HEK293T (cell line): Measurements from ENCODE around the gene DHDH.
A peak's percentile ranks its signal among the peaks of the same experiment; 100 is the strongest.

Experiments
- CTCF ChIA-PET: fragments of 350-600 bp; formaldehyde crosslinking; extraction: SDS; loops from one replicate; lab custom pipeline; 2021; ENCODE audit warnings: antibody characterized with exemption, inconsistent platforms; lab: Yijun Ruan, JAX
- POLR2A ChIA-PET: fragments of 350-600 bp; formaldehyde crosslinking; extraction: SDS; loops from one replicate; lab custom pipeline; 2020; ENCODE audit warnings: antibody characterized with exemption, inconsistent platforms; lab: Yijun Ruan, JAX
- DNase-seq: peaks from one replicate; pipeline ENCODE4 v3.0.0; 2012; ENCODE audit warnings: mixed read lengths; ENCODE audit errors: extremely low spot score
- ARNT ChIP-seq: fragments of 450-650 bp; IDR thresholded peaks from 2 replicates; pipeline ENCODE4 v1.6.1; 2017; ENCODE audit warnings: mild to moderate bottlenecking
- BHLHE40 ChIP-seq: fragments of 450-650 bp; IDR thresholded peaks from 2 replicates; pipeline ENCODE4 v1.6.1; 2016; ENCODE audit warnings: mild to moderate bottlenecking, moderate library complexity, borderline replicate concordance
- CTBP1 ChIP-seq: fragments of 450-650 bp; IDR thresholded peaks from 2 replicates; pipeline ENCODE4 v1.6.1; 2016; ENCODE audit warnings: borderline replicate concordance
- ELF4 ChIP-seq: fragments of 450-650 bp; IDR thresholded peaks from 2 replicates; pipeline ENCODE4 v1.6.1; 2017; ENCODE audit warnings: antibody characterized with exemption
- FOXA1 ChIP-seq: fragments of 450-650 bp; IDR thresholded peaks from 2 replicates; pipeline ENCODE4 v1.6.1; 2016; ENCODE audit warnings: mild to moderate bottlenecking
- FOXK2 ChIP-seq: fragments of 450-650 bp; IDR thresholded peaks from 2 replicates; pipeline ENCODE4 v1.6.1; 2016; ENCODE audit warnings: mild to moderate bottlenecking
- FOXM1 ChIP-seq: fragments of 450-650 bp; IDR thresholded peaks from 2 replicates; pipeline ENCODE4 v1.6.1; 2017; ENCODE audit warnings: mild to moderate bottlenecking, borderline replicate concordance
- HDGF ChIP-seq: fragments of 450-650 bp; IDR thresholded peaks from 2 replicates; pipeline ENCODE4 v1.6.1; 2017; ENCODE audit warnings: antibody characterized with exemption, borderline replicate concordance
- L3MBTL2 ChIP-seq: fragments of 450-650 bp; conservative IDR thresholded peaks from 2 replicates; pipeline ENCODE4 v1.6.1; 2016; ENCODE audit warnings: mild to moderate bottlenecking
- LEF1 ChIP-seq: fragments of 450-650 bp; IDR thresholded peaks from 2 replicates; pipeline ENCODE4 v1.6.1; 2017; ENCODE audit warnings: mild to moderate bottlenecking, borderline replicate concordance
- NFRKB ChIP-seq: fragments of 450-650 bp; IDR thresholded peaks from 2 replicates; pipeline ENCODE4 v1.6.1; 2016; ENCODE audit warnings: mild to moderate bottlenecking, moderate library complexity
- PKNOX1 ChIP-seq: fragments of 450-650 bp; IDR thresholded peaks from 2 replicates; pipeline ENCODE4 v1.6.1; 2016
- SP1 ChIP-seq: fragments of 450-650 bp; IDR thresholded peaks from 2 replicates; pipeline ENCODE4 v1.6.1; 2017
- SUZ12 ChIP-seq: fragments of 450-650 bp; IDR thresholded peaks from 2 replicates; pipeline ENCODE4 v1.6.1; 2016; ENCODE audit warnings: mild to moderate bottlenecking
- TARDBP ChIP-seq: fragments of 450-650 bp; IDR thresholded peaks from 2 replicates; pipeline ENCODE4 v1.6.1; 2016
- ZNF384 ChIP-seq: fragments of 450-650 bp; IDR thresholded peaks from 2 replicates; pipeline ENCODE4 v1.6.1; 2016

The DHDH gene

DNA sequence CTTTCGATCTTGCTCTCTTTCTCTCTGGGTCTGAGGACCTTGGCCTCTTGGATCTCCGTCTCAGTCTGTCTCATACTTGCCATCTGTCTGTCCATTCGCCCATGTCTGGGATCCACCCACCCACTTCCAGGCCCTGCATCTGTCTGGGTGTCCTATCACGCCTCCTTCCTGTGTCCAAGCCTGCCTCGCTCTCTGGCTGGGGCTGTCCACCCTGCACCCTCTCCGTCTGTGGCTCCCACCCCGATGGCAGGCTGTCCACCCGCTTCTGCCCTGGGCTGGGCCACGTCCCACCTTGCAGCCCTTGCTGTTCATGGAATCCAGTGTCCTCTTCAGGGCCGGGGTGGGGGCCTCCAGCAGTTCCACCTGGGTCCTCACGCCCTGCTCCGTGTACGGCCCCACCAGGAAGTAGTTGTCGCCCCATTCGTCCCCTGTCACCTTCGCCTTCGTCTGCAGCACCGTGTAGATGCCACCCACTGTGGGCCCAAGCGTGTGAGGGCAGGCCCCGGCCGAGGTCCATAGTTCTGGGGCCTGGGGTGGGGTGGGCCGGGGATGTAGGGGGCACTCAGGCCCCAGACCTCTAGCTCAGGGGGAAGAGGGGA is 57.6 kb downstream of the DHDH start:
- ChIA-PET POLR2A (interaction anchor here (1.0 kb wide), 1 partner anchor 8 kb away, joined by 3 read pairs; no protein-coding TSS in a partner anchor), CTCF (interaction anchor here (3.5 kb wide), 1 partner anchor 14 kb away, joined by 26 read pairs; no protein-coding TSS in a partner anchor)
- no peak for TF ChIP-seq L3MBTL2
- no peak for TF ChIP-seq TARDBP
- TF ChIP-seq HDGF: no peak
- TF ChIP-seq SUZ12: no peak
- TF ChIP-seq PKNOX1: no peak
- TF ChIP-seq ARNT: no peak
- no peak for TF ChIP-seq LEF1
- no peak for TF ChIP-seq ZNF384
- TF ChIP-seq NFRKB: no peak
- no peak for TF ChIP-seq FOXM1
- no peak for TF ChIP-seq FOXK2
- TF ChIP-seq CTBP1: no peak
- no peak for TF ChIP-seq SP1
- no peak for TF ChIP-seq BHLHE40
- TF ChIP-seq ELF4: no peak
- TF ChIP-seq FOXA1: no peak
- DNase-seq: no peak

GRCh38 chr19:48991873-48992580 is 58.5 kb downstream of the DHDH start:
- ChIA-PET CTCF (interaction anchor here (0.7 to 3.5 kb wide), 6 partner anchors 9 to 106 kb away, joined by 3 to 26 read pairs (median 4); no protein-coding TSS in a partner anchor), POLR2A (interaction anchor here (1.1 to 2.3 kb wide), 2 partner anchors 21 to 65 kb away, joined by 3 to 5 read pairs; no protein-coding TSS in a partner anchor)
- TF ChIP-seq LEF1: no peak
- TF ChIP-seq PKNOX1: no peak
- TF ChIP-seq BHLHE40: no peak
- TF ChIP-seq HDGF: no peak
- no peak for TF ChIP-seq TARDBP
- no peak for TF ChIP-seq FOXK2
- no peak for TF ChIP-seq L3MBTL2
- TF ChIP-seq SP1: no peak
- no peak for TF ChIP-seq FOXA1
- TF ChIP-seq ZNF384: no peak
- no peak for TF ChIP-seq FOXM1
- TF ChIP-seq CTBP1: no peak
- peak; percentile 60 for DNase-seq

- CTCF ChIA-PET: interaction anchor here (0.7 to 3.5 kb wide), 15 partner anchors 9 to 206 kb away, joined by 3 to 26 read pairs (median 4); partner anchors contain the start of genes DHDH and FTL
- TF ChIP-seq SUZ12: no peak
- no peak for TF ChIP-seq ZNF384
- TF ChIP-seq ELF4: no peak
- TF ChIP-seq NFRKB: no peak
- no peak for TF ChIP-seq L3MBTL2
- no peak for TF ChIP-seq BHLHE40
- TF ChIP-seq ARNT: no peak
- TF ChIP-seq FOXA1: no peak
- TF ChIP-seq SP1: no peak
- TF ChIP-seq FOXM1: no peak
- TF ChIP-seq LEF1: no peak
- no peak for TF ChIP-seq CTBP1
- TF ChIP-seq PKNOX1: no peak
- no peak for TF ChIP-seq FOXK2
- no peak for TF ChIP-seq HDGF
- TF ChIP-seq TARDBP: no peak
- DNase-seq: no peak
- POLR2A ChIA-PET: interaction anchor here (0.9 to 2.3 kb wide), 18 partner anchors 9 to 206 kb away, joined by 3 to 12 read pairs (median 5); partner anchors contain the start of genes BAX, BCAT2 and PPP1R15A
Observed at GRCh38 chr19:48992581-48993174, 59.2 kb downstream of the DHDH start.

DNA sequence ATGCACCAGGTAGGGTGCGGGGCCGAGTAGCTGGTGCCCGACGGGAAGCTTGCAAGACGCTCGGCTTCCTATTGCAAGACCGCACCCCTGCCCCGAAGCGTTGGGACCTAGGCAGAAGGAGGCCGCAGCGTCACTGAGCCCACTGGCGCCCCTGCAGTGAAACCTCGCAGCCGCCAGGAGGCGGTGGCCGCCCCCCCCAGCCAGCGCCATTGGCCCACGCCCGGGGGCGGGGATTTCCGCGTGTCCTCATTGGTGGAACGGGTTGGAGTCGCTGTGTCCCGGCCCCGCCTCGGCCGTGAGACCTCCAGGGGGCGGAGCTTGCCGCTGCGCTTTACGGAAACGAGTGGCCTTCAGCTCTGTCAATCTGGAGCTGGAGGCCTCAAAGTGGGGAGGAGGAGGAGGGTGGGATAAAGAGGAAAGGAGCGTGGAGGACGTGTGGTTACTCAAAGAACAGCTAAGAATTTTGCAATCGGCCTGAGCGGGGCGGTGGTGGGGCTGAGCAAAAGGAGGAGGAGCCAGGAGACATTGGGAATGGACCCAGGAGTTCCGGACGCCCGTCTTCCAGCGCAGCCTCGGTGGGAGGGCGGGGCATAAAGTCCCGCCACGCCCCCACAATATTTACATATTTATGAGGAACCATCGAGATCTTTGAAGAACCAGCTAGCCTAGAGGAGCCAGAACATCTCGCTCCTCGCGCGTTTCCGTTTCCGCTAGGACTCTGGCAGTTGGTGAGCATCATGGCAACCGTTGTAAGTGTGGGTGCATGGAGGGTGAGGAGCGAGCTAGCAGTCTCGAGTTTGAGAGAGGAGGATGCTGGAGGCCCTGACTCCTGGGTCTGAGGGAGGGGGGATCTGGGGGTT is 59.9 kb downstream of the DHDH start, which contains the start of the genes GYS1 and RUVBL2:
Gene GYS1 (minus strand): TSS at position 135 of the 860 bp plus-strand sequence. CDS start 197 bp downstream, outside the sequence.
Gene RUVBL2 (plus strand): TSS at position 713 of the 860 bp plus-strand sequence. CDS start 25 bp downstream, at position 738.
- TF ChIP-seq LEF1 (no peak), CTBP1 (no peak), SP1 (no peak), SUZ12 (no peak), ZNF384 (no peak), L3MBTL2 (no peak), FOXM1 (no peak), FOXK2 (no peak), ELF4 (no peak), NFRKB (no peak), FOXA1 (no peak), TARDBP (no peak), BHLHE40 (no peak), HDGF (0 out of 2 replicates have a peak, but pooled peaks have one; percentile 26), ARNT (no peak), PKNOX1 (peak; percentile 99)
- peak; percentile 99 for DNase-seq
- CTCF ChIA-PET: interaction anchor here (0.6 to 3.5 kb wide), 25 partner anchors 10 to 801 kb away, joined by 3 to 26 read pairs (median 3); partner anchors contain the start of genes DHDH, FTL, IZUMO1 and LIN7B
- POLR2A ChIA-PET: interaction anchor here (0.7 to 2.3 kb wide), 18 partner anchors 10 to 206 kb away, joined by 3 to 12 read pairs (median 5); partner anchors contain the start of genes BAX, BCAT2 and PPP1R15A
